K562 treated with DMSO at 1 percent for 12 hours (cell line): ENCODE data around the gene ZBTB34. TPM values are rescaled to one million over a fixed set of nuclear protein-coding genes. Genes with fewer than 3 reads are reported as not detected.

ENCODE experiments used
- total RNA-seq: library from RNA; unstranded; fragments of 300-600 nt; gene quantifications from 2 replicates; pipeline ENCODE4 v1.2.3, GENCODE V29; 2022; ENCODE audit not compliant: insufficient read depth

The ZBTB34 gene
- 3.1 and 13.0 TPM in 2 replicates for total RNA-seq

GRCh38 chr9:126860077-126860756 is at the start of gene ZBTB34:
ZBTB34 (plus strand) TSS chr9:126860639; CDS start chr9:126879400, 18,761 bp downstream.

GRCh38 chr9:126914458-126915280 is 54.2 kb downstream of the ZBTB34 start, which contains the start of gene RALGPS1:
RALGPS1 (plus strand) TSS chr9:126914782; CDS start chr9:126962290, 47,508 bp downstream.

Other genes with a start within 250 kb of the ZBTB34 start
- not detected in 2 replicates for gene LMX1B, start 246.7 kb upstream of the ZBTB34 start, total RNA-seq
- gene ZBTB43, start 55.6 kb upstream of the ZBTB34 start, total RNA-seq = 2.4 and 7.4 TPM in 2 replicates
- 0.81 and 8.4 TPM in 2 replicates for gene RALGPS1, start 54.1 kb downstream of the ZBTB34 start, total RNA-seq